ENCODE results near the gene ZNF587B.
"Not testable (repeated sequence)": the region's sequence is repeated elsewhere in the genome, so short reads cannot be mapped to it uniquely, and the experiment has no call there.

The ZNF587B gene

GRCh38 chr19:57819475-57820148 is 10.5 kb upstream of the ZNF587B start:
- DNase-seq = peak; percentile 90

DNA sequence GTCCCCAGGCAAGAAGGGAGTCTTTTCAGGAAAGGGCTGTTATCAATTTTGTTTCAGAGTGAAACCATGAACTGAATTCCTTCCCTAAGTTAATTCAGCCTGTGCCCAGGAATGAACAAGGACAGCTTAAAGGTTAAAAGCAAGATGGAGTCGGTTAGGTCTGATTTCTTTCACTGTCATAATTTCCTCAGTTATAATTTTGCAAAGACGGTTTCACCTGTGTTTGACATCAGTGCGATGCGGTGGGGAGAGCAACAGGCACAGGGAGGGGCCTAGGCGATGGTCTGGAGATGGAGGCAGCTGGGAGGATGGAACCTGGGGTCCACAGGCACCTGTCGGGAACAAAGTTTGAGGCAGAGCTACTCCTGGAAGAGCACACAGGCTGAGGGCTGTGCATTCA is 9.5 kb upstream of the ZNF587B start:
- DNase-seq = no peak

- DNase-seq = not testable (repeated sequence)
These were observed 9.0 kb upstream of the ZNF587B start for GRCh38 chr19:57821095-57821494.

DNA sequence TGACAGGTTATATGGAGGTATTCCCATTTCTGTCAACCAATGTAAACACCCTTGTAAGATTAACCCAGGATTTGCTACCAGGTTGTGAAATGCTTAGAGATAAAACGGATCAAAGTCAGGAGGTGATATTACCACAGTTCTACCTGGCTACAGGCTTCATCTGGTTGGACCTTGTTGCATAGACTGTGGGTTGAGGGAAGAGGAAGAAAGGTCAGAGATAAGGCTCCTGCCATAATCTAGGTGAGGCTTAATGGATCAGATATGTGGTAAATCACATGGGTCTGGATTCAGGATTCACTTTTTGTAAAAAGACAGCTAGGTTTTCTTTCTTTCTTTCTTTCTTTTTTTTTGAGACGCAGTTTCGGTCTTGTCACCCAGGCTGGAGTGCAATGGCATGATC is 8.6 kb upstream of the ZNF587B start:
- DNase-seq = not testable (repeated sequence)

- not testable (repeated sequence) for DNase-seq
These were observed 6.9 kb upstream of the ZNF587B start for GRCh38 chr19:57823155-57823554.

- not testable (repeated sequence) for DNase-seq
These were observed 6.5 kb upstream of the ZNF587B start for GRCh38 chr19:57823608-57824007.

- no peak for DNase-seq
These were observed 4.6 kb upstream of the ZNF587B start for GRCh38 chr19:57825511-57825910.

DNA sequence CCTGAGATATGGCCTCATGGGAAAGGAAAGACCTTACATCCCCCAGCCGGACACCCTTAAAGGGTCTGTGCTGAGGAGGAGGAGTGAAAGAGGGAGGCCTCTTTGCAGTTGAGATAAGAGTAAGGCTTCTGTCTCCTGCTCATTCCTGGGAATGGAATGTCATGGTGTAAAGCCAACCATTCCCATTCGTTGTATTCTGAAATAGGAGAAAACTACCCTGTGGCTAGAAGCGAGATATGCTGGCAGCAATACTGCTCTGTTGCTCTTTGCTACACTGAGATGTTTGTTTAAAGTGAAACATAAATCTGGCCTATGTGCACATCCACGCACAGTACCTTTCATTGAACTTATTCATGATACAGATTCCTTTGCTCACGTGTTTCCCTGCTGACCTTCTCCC is 783 bp upstream of the ZNF587B start:
- no peak for DNase-seq

DNA sequence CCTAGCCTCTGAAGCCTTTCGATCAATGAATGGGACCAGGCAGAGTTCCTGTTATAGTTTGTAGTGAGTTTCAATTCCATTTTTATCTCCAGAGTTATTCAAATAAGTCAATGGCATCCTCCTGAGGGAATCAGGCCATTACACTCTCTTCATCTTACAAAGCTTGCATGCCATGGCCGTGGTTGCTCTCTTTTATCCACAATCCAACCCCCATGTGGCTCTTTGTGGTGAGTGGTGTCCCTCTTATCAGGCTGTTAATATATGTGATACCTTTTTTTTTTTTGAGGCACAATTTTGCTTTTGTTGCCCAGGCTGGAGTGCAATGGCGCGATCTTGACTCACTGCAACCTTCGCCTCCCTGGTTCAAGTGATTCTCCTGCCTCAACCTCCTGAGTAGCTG is 6.9 kb downstream of the ZNF587B start:
- not testable (repeated sequence) for DNase-seq

DNA sequence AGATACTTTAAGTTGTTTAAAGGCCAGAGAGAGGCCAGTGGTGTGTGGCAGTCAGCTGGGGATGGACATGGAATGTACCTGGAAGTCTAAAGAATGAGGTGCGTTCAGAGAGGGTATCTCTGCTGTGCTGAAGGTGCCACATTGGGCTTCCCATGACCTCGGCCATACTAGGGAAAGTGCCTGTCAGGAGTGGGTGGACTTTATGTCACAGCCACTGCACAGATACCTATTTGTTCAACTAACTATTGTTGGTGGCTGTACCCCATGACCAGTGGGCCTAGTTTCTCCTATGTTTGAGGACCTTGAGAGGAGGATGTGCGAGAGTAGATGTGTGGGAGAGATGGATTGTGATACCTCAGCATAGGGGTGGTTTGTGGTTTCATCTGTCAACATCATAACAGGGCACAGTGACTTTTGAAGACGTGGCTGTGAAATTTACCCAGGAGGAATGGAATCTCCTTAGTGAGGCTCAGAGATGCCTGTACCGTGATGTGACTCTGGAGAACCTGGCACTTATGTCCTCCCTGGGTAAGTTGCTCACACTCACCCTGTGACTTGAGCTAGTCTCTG is 8.6 kb downstream of the ZNF587B start:
- not testable (repeated sequence) for DNase-seq

- DNase-seq = no peak
These were observed 11.1 kb downstream of the ZNF587B start for GRCh38 chr19:57841122-57841763.

GRCh38 chr19:57847164-57847563 is 17.1 kb downstream of the ZNF587B start:
- DNase-seq = not testable (repeated sequence)

GRCh38 chr19:57849162-57849665 is 19.1 kb downstream of the ZNF587B start:
- DNase-seq = not testable (repeated sequence)

DNA sequence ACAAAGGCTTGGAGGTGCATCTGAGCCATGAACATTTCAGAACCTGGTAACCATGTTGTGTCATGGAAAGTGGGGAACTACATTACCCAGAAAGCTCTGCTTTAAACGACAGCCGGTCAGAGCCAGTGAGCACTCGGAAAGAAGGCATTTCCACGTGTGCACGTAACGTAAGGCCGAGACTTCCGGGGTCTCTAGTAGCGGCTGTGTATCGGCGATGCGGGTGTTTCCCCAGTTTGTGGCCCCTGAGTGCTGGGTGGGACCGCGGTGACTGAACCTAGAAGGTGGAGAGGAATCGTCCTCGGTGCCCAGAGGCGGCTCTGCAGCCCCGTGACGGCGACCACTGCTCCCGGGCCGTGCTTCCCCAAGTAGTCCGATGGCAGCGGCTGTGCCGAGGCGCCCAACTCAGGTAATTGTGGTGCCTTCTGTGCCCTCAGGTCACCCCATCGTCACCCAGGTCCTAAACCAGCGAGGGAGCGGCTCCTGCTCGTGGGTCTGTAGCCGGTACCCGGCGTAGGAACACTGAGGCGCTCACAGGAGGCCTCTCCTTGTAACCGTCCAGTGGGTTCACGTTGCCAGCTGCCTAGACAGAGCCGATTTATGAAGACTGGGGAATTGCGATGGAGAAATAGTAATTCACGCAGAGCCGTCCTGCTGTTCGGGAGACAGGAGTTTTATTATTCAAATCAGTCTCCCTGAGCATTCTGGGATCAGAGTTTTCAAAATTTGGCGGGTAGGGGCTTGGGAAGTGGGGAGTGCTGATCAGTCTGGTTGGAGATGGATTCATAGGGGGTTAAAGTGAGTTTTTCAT is 19.8 kb downstream of the ZNF587B start, which contains the start of gene ZNF587:
Gene ZNF587, plus strand, starts transcription at position 194 of the 808 bp plus-strand sequence. Its CDS starts 180 bp downstream, at position 374.
- peak; percentile 90 for DNase-seq

GRCh38 chr19:57850553-57851017 is 20.5 kb downstream of the ZNF587B start:
- no peak for DNase-seq

GRCh38 chr19:57851812-57852603 is 21.9 kb downstream of the ZNF587B start:
- DNase-seq = not testable (repeated sequence)

DNA sequence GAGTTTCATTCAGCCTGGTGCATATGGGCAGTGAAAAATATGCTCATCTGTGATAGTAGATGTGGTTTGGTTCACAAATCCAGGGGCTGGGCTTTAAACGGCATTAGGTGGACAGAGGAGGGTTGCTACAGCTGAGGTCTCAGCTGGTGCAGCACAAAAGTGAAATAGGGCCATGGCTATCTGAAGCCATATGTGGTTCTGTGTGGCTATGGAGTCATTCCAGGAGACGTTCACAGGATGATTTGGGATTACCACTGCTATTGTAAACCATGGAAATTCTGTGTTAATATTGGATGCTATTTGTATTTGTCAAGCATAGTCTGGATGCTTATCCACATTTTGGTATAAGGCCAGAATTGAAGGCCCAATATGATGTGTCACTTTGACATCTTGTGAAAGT is 24.0 kb downstream of the ZNF587B start:
- not testable (repeated sequence) for DNase-seq

GRCh38 chr19:57862351-57862750 is 32.3 kb downstream of the ZNF587B start:
- not testable (repeated sequence) for DNase-seq

DNA sequence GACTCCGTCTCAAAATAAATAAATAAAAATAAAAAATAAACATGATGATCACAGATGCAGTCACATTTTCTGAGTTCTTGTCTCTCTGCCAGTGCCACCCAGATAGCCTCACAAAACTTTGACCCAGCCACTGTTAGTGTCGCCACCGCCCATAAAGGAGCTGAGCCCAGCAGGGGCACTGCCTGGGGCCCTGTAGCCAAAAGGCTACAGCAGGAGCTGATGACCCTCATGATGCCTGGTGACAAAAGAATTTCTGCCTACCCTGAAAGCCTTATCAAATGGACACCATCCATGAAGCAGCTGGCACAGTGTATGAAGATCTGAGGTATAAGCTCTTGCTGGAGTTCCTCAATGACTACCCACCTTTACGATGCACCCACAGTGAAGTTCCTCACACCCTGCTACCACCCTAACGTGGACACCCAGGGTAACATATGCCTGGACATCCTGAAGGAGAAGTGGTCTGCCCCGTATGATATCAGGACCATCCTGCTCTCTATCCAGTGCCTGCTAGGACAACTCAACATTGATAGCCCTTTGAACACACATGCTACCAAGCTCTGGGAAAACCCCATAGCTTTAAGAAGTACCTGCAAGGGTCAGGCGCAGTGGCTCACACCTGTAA is 37.9 kb downstream of the ZNF587B start:
- DNase-seq = no peak

- not testable (repeated sequence) for DNase-seq
These were observed 39.6 kb downstream of the ZNF587B start for GRCh38 chr19:57869655-57870054.

DNA sequence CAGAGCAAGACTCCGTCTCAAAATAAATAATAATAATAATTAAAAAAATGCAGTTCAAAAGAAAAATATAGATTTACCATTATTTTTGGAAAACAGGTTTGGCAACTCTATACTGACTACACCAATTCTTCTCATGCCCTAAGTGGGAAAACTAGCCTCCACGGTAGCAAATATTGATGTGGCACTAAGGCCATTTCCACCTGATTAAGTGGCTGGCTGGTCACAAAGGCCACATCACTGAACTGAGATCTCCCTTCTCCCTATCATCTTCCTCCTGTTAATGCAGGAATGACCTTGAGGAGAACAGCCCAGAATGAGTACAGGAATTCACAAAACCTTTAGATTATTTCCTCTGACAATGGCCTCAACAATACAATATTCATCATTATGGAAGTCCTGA is 40.1 kb downstream of the ZNF587B start:
- DNase-seq = no peak
